AG09309 (cell line): ENCODE measurements around the gene SNCB.

Experiments used
- DNase-seq: peaks from one replicate; pipeline ENCODE4 v3.0.0-alpha.2; 2010; ENCODE audit warnings: low read depth
- H3K4me3 ChIP-seq: 2 replicates; pipeline ENCODE4 v1.5.1; 2011; ENCODE audit warnings: mild to moderate bottlenecking, low read depth, low read length, moderate library complexity; ENCODE audit not compliant: control insufficient read depth
- CTCF ChIP-seq: IDR thresholded peaks from 2 replicates; pipeline ENCODE4 v1.5.1; 2011; ENCODE audit warnings: mild to moderate bottlenecking, low read depth, low read length, inconsistent platforms; ENCODE audit not compliant: insufficient read depth, control insufficient read depth; ENCODE audit errors: missing control alignments

Gene SNCB

GRCh38 chr5:176656467-176656990, 26.2 kb upstream of the SNCB start:
- H3K4me3 ChIP-seq, result no peak overlapping the region
- no peak for DNase-seq
- TF ChIP-seq CTCF, result no peak

GRCh38 chr5:176654856-176655255, 24.5 kb upstream of the SNCB start:
- DNase-seq, result no peak
- H3K4me3 ChIP-seq, result no peak overlapping the region
- TF ChIP-seq CTCF, result no peak

GRCh38 chr5:176653401-176654385, 23.4 kb upstream of the SNCB start:
- TF ChIP-seq CTCF, result no peak
- no peak for DNase-seq
- H3K4me3 ChIP-seq, result no peak overlapping the region

GRCh38 chr5:176652136-176652535, 21.8 kb upstream of the SNCB start:
- no peak for TF ChIP-seq CTCF
- DNase-seq, result no peak
- H3K4me3 ChIP-seq, result no peak overlapping the region

GRCh38 chr5:176651472-176651980, 21.2 kb upstream of the SNCB start:
- no peak overlapping the region for H3K4me3 ChIP-seq

More at GRCh38 chr5:176651472-176651980, 21.2 kb upstream of the SNCB start:
- no peak for TF ChIP-seq CTCF
- no peak for DNase-seq
